ENCODE results near the gene STIP1. TPM values are rescaled to one million over a fixed set of nuclear protein-coding genes. Genes with fewer than 3 reads are reported as not detected.

Gene STIP1
- polyA plus RNA-seq, 3 donors = 173 to 197 (median 188) TPM

DNA sequence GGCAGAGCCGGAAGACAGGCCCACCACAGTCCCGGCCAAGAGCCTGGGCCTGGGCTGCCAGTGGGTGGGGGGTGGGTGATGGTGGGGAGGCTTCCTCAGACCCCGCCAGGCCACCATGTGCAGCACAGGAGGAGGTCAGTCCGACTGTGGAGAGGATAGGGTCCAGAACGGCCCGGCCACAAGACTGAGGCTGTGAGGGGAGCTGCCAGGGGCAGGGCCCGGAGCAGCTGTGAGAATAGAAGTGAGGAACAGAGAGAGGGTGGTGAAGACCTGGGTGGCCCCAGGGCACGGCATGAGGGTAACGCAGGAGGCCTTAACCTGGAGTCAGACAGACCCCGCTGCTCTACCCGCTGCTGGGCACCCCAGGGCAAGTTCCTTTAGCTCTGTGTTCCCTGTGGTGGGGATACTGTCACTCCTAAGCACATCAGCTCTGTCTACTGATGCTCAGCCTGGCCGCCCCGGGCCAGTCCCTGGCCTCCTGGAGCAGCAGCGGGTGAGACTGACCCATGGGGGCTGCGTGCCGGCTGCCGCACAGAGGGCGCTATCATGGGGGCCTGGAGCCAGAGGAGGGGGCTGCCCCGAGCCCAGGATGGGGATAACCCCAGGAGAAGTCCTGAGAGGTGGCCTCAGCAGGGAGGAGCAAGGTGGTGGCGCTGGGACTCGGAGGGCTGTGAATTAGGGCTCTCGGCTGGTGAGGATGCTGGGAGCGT, 22.3 kb downstream of the STIP1 start:
- DNase-seq (ENCODE audit: extremely low read depth in 1 of 11, low read depth in 9 of 11, low spot score in 4 of 11) = no peak

DNA sequence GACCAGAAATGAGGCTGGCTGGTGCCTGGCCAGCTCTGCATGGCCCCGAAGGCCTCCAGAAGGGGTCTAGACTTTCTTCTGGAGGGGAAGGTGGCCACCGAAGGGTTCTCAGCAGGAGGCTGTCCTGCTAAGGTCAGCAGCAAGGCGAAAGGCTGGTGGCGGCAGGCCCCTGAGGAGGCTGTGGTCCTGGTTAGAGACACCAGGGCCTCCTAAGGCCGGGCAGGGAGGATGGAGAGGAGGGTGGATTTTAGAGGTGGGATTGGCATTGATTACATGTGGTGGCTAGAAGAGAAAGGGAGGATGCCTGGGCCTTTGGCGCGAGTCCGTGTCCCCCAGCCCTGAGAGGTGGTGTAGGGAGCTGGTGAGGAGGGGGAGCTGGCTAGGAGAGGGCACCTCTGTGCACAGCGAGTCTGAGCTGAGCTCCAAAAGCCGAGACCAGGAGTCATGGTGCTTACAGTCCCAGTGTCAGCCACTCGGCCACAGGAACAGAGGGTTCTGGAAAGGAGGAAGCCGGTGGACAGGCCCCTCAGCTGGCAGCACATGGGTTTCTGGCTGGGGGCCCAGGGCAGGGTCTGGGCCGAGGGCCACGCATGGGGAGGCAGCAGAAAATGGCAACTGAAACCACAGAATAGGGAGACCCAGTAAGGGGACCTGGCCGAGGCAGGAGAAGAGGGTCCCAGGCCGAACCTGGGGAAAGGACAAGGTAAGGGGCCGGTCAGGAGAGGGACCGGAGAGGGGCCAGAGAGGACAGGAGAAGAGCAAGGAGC, 23.0 kb downstream of the STIP1 start:
- no peak for DNase-seq (ENCODE audit: extremely low read depth in 1 of 11, low read depth in 9 of 11, low spot score in 4 of 11)

GRCh38 chr11:64209563-64209843, 23.5 kb downstream of the STIP1 start:
- DNase-seq (ENCODE audit: extremely low read depth in 1 of 11, low read depth in 9 of 11, low spot score in 4 of 11) = no peak

GRCh38 chr11:64210301-64211020, 24.5 kb downstream of the STIP1 start:
- DNase-seq (ENCODE audit: extremely low read depth in 1 of 11, low read depth in 9 of 11, low spot score in 4 of 11) = no peak

DNA sequence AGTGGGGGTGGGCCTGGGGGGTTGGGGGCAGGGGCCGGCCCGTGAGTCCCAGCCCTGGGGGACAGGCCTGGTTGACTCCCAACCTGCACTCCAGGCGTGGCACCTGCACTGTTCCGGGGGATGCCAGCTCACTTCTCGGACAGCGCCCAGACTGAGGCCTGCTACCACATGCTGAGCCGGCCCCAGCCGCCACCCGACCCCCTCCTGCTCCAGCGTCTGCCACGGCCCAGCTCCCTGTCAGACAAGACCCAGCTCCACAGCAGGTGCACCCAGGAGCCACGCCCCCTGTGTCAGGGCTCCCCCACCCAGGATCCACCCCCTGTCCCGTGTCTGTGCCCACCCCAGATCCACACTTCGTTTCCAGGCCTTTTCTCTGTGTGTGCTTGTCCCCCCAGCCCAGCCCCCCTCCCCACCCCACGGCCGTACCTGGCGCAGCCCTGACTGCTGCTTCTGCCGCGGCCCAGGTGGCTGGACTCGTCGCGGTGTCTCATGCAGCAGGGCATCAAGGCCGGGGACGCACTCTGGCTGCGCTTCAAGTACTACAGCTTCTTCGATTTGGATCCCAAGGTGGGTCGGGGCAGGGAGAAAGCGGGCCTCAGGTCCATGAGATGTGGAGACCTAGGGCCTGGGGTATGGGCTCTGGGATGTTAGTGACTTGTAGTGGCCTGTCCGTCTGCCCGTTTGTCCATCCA, 25.4 kb downstream of the STIP1 start:
- DNase-seq (ENCODE audit: extremely low read depth in 1 of 11, low read depth in 9 of 11, low spot score in 4 of 11) = no peak

DNA sequence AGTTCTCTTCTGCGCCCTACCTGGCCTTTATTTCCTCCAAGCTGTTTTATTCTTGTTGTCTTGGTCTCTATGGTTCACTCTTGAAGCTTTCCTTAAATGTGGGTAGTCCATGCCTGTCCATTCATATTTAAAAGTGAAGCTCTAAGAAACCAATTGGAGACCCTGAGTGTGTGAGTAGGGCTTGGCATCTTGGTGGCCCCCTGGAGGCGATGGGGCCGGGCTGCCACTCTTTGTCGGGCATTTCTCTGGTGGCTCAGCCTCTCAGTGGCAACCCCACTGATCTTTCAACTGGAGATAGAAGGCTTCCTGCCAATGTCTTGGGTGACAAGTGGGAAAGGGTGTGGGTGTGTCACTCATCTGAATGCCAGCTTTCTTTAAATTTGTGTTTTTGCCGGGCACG, 30.9 kb downstream of the STIP1 start:
- DNase-seq (ENCODE audit: extremely low read depth in 1 of 11, low read depth in 9 of 11, low spot score in 4 of 11) = no peak

GRCh38 chr11:64218628-64219353, 32.8 kb downstream of the STIP1 start:
- no peak for DNase-seq (ENCODE audit: extremely low read depth in 1 of 11, low read depth in 9 of 11, low spot score in 4 of 11)

- no peak for DNase-seq (ENCODE audit: extremely low read depth in 1 of 11, low read depth in 9 of 11, low spot score in 4 of 11)
Measured at GRCh38 chr11:64219354-64219684, 33.3 kb downstream of the STIP1 start.

GRCh38 chr11:64219755-64220154, 33.8 kb downstream of the STIP1 start:
- DNase-seq (ENCODE audit: extremely low read depth in 1 of 11, low read depth in 9 of 11, low spot score in 4 of 11) = no peak

DNA sequence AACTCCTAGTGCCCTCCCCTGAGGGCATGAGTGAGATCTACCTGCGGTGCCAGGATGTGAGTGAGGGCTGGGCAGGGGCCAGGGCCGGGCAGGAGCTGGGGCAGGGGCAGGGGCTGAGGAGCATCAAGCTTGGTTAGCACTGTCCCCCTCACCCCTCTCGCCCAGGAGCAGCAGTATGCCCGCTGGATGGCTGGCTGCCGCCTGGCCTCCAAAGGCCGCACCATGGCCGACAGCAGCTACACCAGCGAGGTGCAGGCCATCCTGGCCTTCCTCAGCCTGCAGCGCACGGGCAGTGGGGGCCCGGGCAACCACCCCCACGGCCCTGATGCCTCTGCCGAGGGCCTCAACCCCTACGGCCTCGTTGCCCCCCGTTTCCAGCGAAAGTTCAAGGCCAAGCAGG, 34.3 kb downstream of the STIP1 start:
- no peak for DNase-seq (ENCODE audit: extremely low read depth in 1 of 11, low read depth in 9 of 11, low spot score in 4 of 11)

DNA sequence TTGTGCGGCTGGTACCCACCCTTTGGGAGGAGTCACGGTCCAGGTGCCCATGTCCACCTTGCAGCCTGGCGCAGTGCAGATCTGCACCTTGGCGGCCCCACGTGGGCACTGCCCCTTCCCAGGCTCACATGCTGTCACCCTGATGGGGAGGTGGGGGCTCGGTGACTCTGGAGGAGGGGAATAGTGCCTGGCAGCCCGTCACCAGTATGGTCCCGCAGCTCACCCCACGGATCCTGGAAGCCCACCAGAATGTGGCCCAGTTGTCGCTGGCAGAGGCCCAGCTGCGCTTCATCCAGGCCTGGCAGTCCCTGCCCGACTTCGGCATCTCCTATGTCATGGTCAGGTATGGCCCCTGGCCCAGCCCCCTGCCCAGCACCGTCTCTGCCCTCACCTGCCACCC, 34.8 kb downstream of the STIP1 start:
- no peak for DNase-seq (ENCODE audit: extremely low read depth in 1 of 11, low read depth in 9 of 11, low spot score in 4 of 11)

GRCh38 chr11:64222651-64223000, 36.7 kb downstream of the STIP1 start:
- DNase-seq (ENCODE audit: extremely low read depth in 1 of 11, low read depth in 9 of 11, low spot score in 4 of 11) = no peak

GRCh38 chr11:64223001-64223651, 37.2 kb downstream of the STIP1 start:
- DNase-seq (ENCODE audit: extremely low read depth in 1 of 11, low read depth in 9 of 11, low spot score in 4 of 11) = no peak

- DNase-seq (ENCODE audit: extremely low read depth in 1 of 11, low read depth in 9 of 11, low spot score in 4 of 11) = no peak
Measured at GRCh38 chr11:64224151-64224890, 38.4 kb downstream of the STIP1 start.

- DNase-seq (ENCODE audit: extremely low read depth in 1 of 11, low read depth in 9 of 11, low spot score in 4 of 11) = no peak
Measured at GRCh38 chr11:64224891-64225607, 39.1 kb downstream of the STIP1 start.

DNA sequence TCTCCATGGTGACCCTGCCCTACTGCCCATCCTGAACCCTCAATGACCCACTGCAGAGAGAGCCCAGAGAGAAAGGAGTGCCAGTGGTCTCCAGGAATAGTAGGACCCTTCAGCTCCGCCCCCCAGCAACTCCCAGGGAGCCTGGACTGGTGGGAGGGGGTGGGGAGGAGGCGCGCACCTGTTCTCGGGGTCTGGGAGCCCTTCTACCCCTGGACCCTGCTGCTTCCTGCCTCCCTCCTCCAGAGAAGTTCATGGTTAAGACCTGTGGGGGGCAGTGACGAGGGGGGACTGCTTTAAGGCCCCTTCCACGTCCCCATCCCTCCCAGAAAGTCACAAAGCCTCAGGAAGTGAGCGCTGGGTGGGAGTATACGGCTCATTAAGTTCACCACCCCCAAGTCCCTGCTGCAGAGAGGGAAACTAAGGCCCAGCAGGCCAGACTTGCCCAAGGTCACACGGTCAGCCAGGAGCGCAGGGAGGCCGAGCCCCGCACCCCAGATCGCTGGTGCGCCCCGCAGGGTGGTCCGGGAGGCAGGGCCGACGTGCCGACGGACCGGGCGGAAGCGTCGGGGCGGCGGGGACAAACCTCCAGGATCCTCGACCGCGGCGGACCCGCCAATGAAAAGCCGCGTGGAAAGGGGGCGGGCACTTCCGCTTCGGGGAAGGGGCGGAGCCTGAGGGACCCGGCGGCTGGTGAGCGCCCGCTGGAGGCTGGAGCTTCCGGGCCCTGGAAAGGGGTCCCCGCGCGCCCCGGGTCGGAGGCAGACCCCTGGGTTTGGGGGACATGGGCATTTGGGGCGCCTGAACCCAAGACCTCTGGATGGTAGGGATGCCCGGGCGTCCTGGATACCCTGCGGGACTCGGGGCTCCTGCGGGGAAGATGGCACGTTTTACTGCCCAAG, 39.9 kb downstream of the STIP1 start, which contains the start of the genes NUDT22 and TRPT1:
Gene NUDT22, plus strand, starts transcription at position 667 of the 899 bp plus-strand sequence. CDS start 379 bp downstream, outside the sequence.
Gene TRPT1, minus strand, starts transcription at position 579 of the 899 bp plus-strand sequence. Its CDS starts 326 bp downstream, at position 253.
- peak in 9 of 11 donors; percentile 67 to 89 (median 82) for DNase-seq (ENCODE audit: extremely low read depth in 1 of 11, low read depth in 9 of 11, low spot score in 4 of 11)

Measured in renal cortex interstitium (tissue), 11 donors.